SW480 (cell line): ENCODE measurements around the gene HSD11B2.

ENCODE experiments used
- DNase-seq: peaks from one replicate; pipeline ENCODE4 v3.0.0-alpha.2; 2016; ENCODE audit warnings: low spot score

The HSD11B2 gene

GRCh38 chr16:67480833-67481560, 50.1 kb downstream of the HSD11B2 start, which contains the start of gene ATP6V0D1:
Gene ATP6V0D1 (minus strand): TSS chr16:67481157. CDS start chr16:67481086, 71 bp downstream.
- peak; percentile 92 for DNase-seq

- DNase-seq: peak; percentile 16
Measured at GRCh38 chr16:67481561-67482232, 50.8 kb downstream of the HSD11B2 start.

GRCh38 chr16:67482233-67482924, 51.5 kb downstream of the HSD11B2 start:
- DNase-seq: no peak

- no peak for DNase-seq
Measured at GRCh38 chr16:67483150-67483549, 52.2 kb downstream of the HSD11B2 start, which contains the start of gene AGRP. Gene AGRP (minus strand): TSS chr16:67483547. CDS start chr16:67483398, 149 bp downstream.

- DNase-seq: no peak
Measured at GRCh38 chr16:67483731-67484525, 53.0 kb downstream of the HSD11B2 start.

- no peak for DNase-seq
Measured at GRCh38 chr16:67486805-67487204, 55.9 kb downstream of the HSD11B2 start.
